Effector memory CD4-positive, alpha-beta T cell (primary cell): ENCODE measurements around the gene RFC5.
A peak's percentile ranks its signal among the peaks of the same experiment; 100 is the strongest.

Experiments used
- DNase-seq, 3 donors: peaks; one replicate each; pipeline ENCODE4 v3.0.0-alpha.2; 2020
- H3K27ac ChIP-seq: 2 replicates; pipeline ENCODE4 v1.7.0; 2013; ENCODE audit warnings: mild to moderate bottlenecking, low read length, moderate library complexity; ENCODE audit not compliant: insufficient read depth, poor library complexity, severe bottlenecking
- H3K27me3 ChIP-seq: replicated peaks from 2 replicates; pipeline ENCODE4 v1.7.0; 2013; ENCODE audit warnings: mild to moderate bottlenecking, low read length; ENCODE audit not compliant: insufficient read depth, control insufficient read depth, poor library complexity, severe bottlenecking
- H3K36me3 ChIP-seq: 2 replicates; pipeline ENCODE4 v1.7.0; 2013; ENCODE audit warnings: mild to moderate bottlenecking, low read length, moderate library complexity; ENCODE audit not compliant: control insufficient read depth, insufficient read depth
- H3K4me1 ChIP-seq: 2 replicates; pipeline ENCODE4 v1.7.0; 2013; ENCODE audit warnings: low read length, mild to moderate bottlenecking; ENCODE audit not compliant: control insufficient read depth, insufficient read depth, poor library complexity, severe bottlenecking
- H3K4me3 ChIP-seq: 2 replicates; pipeline ENCODE4 v1.7.0; 2013; ENCODE audit warnings: low read length, low read depth, mild to moderate bottlenecking; ENCODE audit not compliant: insufficient read depth, poor library complexity, severe bottlenecking
- H3K9me3 ChIP-seq: 2 replicates; pipeline ENCODE4 v1.7.0; 2013; ENCODE audit warnings: mild to moderate bottlenecking, low read length, moderate library complexity; ENCODE audit not compliant: control insufficient read depth

The RFC5 gene

DNA sequence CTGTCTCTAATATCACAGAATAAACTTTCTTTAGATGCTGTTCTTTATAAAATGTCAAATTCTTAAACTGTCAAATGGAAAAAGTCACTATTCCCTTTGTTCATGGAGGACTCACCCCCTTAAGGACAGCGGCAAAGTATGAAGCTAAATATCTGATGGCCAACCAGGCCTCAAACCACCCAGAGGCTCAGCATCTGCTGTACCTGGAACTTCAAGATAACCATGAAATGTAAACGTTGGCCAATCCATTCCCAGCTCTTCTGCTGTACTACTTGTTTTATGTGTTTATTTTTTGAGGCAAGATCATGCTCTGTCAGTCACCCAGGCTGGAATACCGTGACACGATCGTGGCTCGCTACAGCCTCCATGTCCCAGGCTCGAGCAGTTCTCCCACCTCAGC, 15.7 kb downstream of the RFC5 start:
- no peaks in the 10 kb centered on the region for H3K27me3 ChIP-seq

DNA sequence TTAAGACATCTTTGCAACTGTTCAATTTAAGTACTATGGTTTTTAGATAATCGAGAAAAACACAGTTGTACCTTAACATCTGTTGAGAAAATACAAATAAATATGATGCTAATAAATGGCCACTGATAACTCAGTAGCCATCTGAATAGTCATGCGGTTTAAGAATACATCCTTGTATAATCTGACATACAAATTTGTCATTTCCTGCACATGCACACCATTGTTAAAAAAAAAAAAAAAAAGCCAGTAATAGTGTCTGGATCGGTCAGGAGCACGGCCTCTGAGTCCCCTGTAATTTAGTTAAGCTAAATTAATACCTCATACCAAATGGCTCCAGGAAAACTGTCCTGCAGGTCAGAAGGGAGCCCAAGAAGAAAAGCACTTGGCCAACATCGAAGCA, 16.8 kb downstream of the RFC5 start:
- Histone ChIP-seq H3K27me3 (no peaks in the 10 kb centered on the region), H3K9me3 (no peaks in the 10 kb centered on the region), H3K36me3 (peaks cover 48% of the 10 kb centered on the region), H3K4me1 (no peaks in the 10 kb centered on the region), H3K27ac (no peak overlapping the region), H3K4me3 (no peak overlapping the region)
- no peak for DNase-seq

More for the DNA sequence above, 15.7 kb downstream of the RFC5 start:
- H3K4me1 ChIP-seq: no peaks in the 10 kb centered on the region
- no peaks in the 10 kb centered on the region for H3K9me3 ChIP-seq
- H3K27ac ChIP-seq: no peak overlapping the region
- peaks cover 49% of the 10 kb centered on the region for H3K36me3 ChIP-seq
- no peak overlapping the region for H3K4me3 ChIP-seq
- no peak for DNase-seq

- H3K36me3 ChIP-seq: peaks cover 54% of the 10 kb centered on the region
- H3K4me1 ChIP-seq: no peaks in the 10 kb centered on the region
- H3K9me3 ChIP-seq: no peaks in the 10 kb centered on the region
- no peaks in the 10 kb centered on the region for H3K27me3 ChIP-seq
- no peak overlapping the region for H3K4me3 ChIP-seq
- no peak overlapping the region for H3K27ac ChIP-seq
- no peak for DNase-seq
Observed at GRCh38 chr12:118033902-118034301, 17.4 kb downstream of the RFC5 start.

GRCh38 chr12:118034429-118035189, 18.1 kb downstream of the RFC5 start:
- Histone ChIP-seq H3K4me3 (no peak overlapping the region), H3K36me3 (peaks cover 59% of the 10 kb centered on the region), H3K4me1 (no peaks in the 10 kb centered on the region), H3K9me3 (no peaks in the 10 kb centered on the region), H3K27me3 (no peaks in the 10 kb centered on the region), H3K27ac (no peak overlapping the region)
- DNase-seq: no peak

- no peaks in the 10 kb centered on the region for H3K4me1 ChIP-seq
- no peaks in the 10 kb centered on the region for H3K27me3 ChIP-seq
- DNase-seq: no peak
- peaks cover 64% of the 10 kb centered on the region for H3K36me3 ChIP-seq
- H3K4me3 ChIP-seq: no peak overlapping the region
- H3K27ac ChIP-seq: no peak overlapping the region
- H3K9me3 ChIP-seq: no peaks in the 10 kb centered on the region
Observed at GRCh38 chr12:118035190-118036041, 18.9 kb downstream of the RFC5 start.

GRCh38 chr12:118036672-118037411, 20.3 kb downstream of the RFC5 start:
- H3K4me1 ChIP-seq: no peaks in the 10 kb centered on the region
- H3K4me3 ChIP-seq: no peak overlapping the region
- DNase-seq: no peak
- no peaks in the 10 kb centered on the region for H3K27me3 ChIP-seq
- H3K36me3 ChIP-seq: peaks cover 66% of the 10 kb centered on the region
- no peaks in the 10 kb centered on the region for H3K9me3 ChIP-seq
- H3K27ac ChIP-seq: peak overlapping the region; percentile 16

DNA sequence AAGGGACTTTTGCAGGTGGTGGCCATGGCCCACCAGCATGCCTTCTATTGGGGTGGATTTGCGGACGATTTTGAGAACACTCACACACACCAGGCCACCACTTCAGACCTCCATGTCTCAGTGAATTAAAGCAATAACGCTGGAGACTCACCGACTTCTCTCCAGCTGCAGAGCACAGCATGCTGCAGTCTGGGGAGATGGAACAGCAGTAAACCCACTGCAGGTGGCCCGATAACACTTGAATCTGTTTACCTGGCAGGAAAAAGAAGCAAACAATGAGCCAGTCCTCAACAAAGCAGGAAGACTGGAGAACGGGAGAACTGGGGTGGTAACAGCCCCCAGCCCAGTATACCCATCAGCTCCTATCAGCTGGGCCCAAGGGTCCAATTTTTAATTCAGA, 21.6 kb downstream of the RFC5 start:
- Histone ChIP-seq H3K27me3 (no peaks in the 10 kb centered on the region), H3K36me3 (peaks cover 75% of the 10 kb centered on the region), H3K4me1 (no peaks in the 10 kb centered on the region), H3K4me3 (no peak overlapping the region), H3K27ac (no peak overlapping the region), H3K9me3 (no peaks in the 10 kb centered on the region)
- no peak for DNase-seq

DNA sequence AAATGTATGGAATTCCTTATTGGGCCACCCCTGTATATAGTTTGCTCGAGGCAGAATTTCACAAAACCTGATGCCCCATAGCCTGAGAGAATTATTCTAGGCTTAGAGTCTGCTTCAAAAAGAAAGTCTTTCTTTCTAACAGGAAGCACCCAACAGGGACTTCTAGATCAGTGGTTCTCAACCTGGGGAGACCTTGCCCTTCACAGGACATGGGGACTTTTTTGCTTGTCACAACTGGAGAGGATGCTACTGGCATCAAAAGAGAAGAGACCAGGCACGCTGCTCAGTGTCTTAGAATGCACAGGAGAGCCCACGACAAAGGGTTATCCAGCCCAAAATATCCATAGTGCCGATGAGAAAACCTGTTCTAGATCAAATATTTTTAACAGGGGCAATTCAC, 25.6 kb downstream of the RFC5 start:
- H3K9me3 ChIP-seq: no peaks in the 10 kb centered on the region
- peaks cover 56% of the 10 kb centered on the region for H3K36me3 ChIP-seq
- H3K4me1 ChIP-seq: no peaks in the 10 kb centered on the region
- no peak for DNase-seq
- no peak overlapping the region for H3K27ac ChIP-seq
- H3K4me3 ChIP-seq: no peak overlapping the region
- H3K27me3 ChIP-seq: no peaks in the 10 kb centered on the region

- Histone ChIP-seq H3K4me3 (no peak overlapping the region), H3K27ac (no peak overlapping the region), H3K36me3 (peaks cover 48% of the 10 kb centered on the region), H3K4me1 (no peaks in the 10 kb centered on the region), H3K27me3 (no peaks in the 10 kb centered on the region), H3K9me3 (no peaks in the 10 kb centered on the region)
- no peak for DNase-seq
Observed at GRCh38 chr12:118044075-118044474, 27.6 kb downstream of the RFC5 start.
